GM19438 (cell line): ENCODE results near the gene BMP8A.

Experiments used
- ATAC-seq: cut with Tn5 transposase; IDR thresholded peaks from one replicate; pipeline ENCODE4 v1.9.1; 2021; ENCODE audit warnings: low read depth; ENCODE audit not compliant: unreplicated experiment

The BMP8A gene

DNA sequence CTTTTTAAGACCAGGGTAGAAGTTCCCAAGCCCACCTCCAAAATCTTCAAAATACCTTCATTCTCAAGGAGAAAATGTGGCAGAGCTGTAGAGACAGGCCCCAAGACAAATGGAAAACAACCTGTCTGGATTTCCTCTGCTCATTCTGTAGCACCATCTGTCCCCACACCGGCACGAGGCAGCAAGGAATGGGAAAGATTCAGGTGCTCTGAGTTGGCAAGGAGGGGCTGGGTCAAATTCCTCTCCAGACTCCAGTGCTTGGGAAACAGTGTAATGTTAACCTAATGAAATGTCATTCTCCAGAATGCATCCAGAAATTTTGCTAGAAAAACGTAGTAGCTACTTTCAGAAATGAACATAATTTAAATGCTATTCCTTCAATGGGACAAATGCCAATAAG lies 75.9 kb downstream of the BMP8A start:
- no peak for ATAC-seq

- ATAC-seq: no peak
Observed at GRCh38 chr1:39568208-39568607, 76.8 kb downstream of the BMP8A start.

GRCh38 chr1:39569034-39569433 lies 77.6 kb downstream of the BMP8A start:
- ATAC-seq: no peak

DNA sequence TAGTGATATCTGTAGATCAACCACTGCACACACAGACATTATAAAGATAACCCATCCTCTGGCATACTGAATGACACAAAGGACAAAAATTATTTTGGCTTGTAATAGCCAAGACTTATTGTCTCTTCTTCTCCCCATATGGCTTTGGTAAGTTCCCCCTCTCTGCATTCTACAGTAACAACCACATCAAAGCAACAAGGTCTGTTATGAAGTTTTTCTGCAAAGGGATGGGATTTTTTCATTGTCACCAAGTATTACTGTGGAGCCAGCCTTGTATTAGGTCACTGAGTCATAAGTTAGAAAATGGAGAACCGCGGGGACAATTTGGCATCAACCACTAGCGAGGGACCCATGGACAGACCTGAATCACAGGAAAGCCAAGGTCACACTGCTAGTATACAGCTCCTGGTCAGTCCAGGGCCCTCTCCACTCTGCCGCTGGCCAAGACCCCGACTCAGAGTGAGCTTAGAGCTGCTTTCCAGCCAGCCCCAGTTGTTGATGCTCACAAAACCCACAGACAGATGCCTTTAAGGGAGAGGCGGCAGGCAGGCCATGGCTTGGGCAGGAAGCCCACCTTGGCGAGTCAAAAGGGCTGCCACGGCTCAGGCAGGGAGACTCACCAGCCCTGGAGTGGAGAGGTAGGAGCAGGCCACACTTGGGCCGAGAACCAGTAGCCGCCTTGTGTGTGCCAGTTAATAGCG lies 79.2 kb downstream of the BMP8A start:
- ATAC-seq: no peak

- ATAC-seq: no peak
Observed at GRCh38 chr1:39571178-39571483, 79.7 kb downstream of the BMP8A start.

DNA sequence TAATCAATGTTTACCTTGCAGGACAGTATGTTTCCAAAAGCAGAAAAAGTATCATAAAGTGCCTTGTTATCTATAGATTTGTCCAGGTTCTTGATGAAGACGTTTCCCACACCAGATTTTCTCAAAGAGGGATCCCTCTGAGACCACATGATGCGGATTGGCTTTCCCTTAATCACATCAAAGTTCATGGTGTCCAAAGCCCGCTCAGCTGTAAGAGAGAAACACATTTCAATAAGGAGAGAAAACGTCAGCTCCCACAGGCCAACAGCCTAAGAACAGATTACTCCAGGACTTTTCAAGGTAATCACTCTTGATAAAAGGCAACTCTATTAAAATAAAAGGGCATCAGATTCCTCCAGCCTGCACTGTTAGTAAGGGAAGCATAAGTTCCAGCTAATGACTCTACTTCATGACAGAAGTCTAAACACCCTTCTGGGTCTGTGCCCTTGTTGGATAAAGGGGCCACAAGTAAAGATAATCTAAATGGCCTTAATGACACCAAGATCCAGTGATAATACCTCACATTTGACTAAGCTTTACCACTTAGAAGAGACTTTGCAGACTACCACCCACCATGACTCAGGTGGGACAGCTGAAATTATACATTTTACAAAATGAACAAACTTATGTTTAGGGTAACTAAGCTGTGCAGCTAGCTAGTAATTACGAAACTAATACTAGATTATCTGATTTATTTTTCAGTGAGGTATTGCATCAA lies 81.1 kb downstream of the BMP8A start:
- ATAC-seq: no peak

GRCh38 chr1:39573097-39573465 lies 81.6 kb downstream of the BMP8A start:
- ATAC-seq: no peak

- no peak for ATAC-seq
Observed at GRCh38 chr1:39573736-39574624, 82.5 kb downstream of the BMP8A start.

DNA sequence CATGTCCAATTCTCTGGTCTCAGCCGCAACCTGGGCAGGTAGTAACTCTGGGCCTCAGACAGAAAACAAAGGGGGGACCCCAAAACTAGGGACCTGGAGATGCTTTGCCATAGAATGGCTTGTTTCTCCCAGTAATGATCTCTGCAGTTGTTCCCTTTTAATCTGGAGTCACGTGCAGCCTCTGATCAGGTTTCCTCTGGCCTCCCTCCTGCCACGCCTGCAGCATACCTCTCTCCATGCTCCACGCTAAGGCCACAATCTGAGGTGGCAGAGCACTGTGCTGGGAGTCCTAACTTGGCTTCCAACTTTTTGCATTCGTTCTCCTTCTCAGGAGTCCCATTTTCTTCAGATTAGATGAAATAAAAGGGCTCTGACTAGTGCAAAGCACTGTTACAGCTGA lies 83.2 kb downstream of the BMP8A start:
- ATAC-seq: no peak
